HCT116 (cell line): ENCODE results near the gene AKAP14. TPM values are rescaled to one million over a fixed set of nuclear protein-coding genes. Genes with fewer than 3 reads are reported as not detected.
A peak's percentile ranks its signal among the peaks of the same experiment; 100 is the strongest.
"Not testable (repeated sequence)": the region's sequence is repeated elsewhere in the genome, so short reads cannot be mapped to it uniquely, and the experiment has no call there.

ENCODE experiments used
- ATAC-seq: fragments of 200-7000 bp; cut with Tn5 transposase; 2 replicates; pipeline ENCODE4 v1.9.1; 2020; ENCODE audit warnings: mild to moderate bottlenecking, moderate library complexity
- BruUV-seq: library from RNA; stranded (reverse); fragments of 400-500 nt; replicated peaks from 2 replicates; lab custom pipeline; 2021; lab: Mats Ljungman, UMichigan
- CTCF ChIA-PET: fragments of 300-600 bp; sonication (Branson Sonifier 250); formaldehyde crosslinking; loops from one replicate; lab custom pipeline; 2021; ENCODE audit warnings: antibody characterized with exemption; lab: Charles Lee
- POLR2A ChIA-PET: fragments of 300-600, 350-600 bp; sonication (Branson Sonifier 250); formaldehyde crosslinking; loops from one replicate; lab custom pipeline; 2021; ENCODE audit warnings: antibody characterized with exemption; lab: Charles Lee
- RAD21 ChIA-PET, 2 experiments: fragments of 300-600 bp; sonication (Branson Sonifier 250); formaldehyde crosslinking; loops; one replicate each; lab custom pipeline; 2023; ENCODE audit warnings: low total read pairs in 2 of 2; ENCODE audit not compliant: uncharacterized antibody in 2 of 2, unreplicated experiment in 2 of 2, low non-redundant PET in 1 of 2; lab: Charles Lee
- DNase-seq: peaks from one replicate; pipeline ENCODE4 v3.0.0-alpha.2; 2010; ENCODE audit warnings: low read depth, low spot score
- H2AFZ ChIP-seq: fragments of 200-600 bp; shearing (Covaris generic), sonication (generic); 2 replicates; pipeline ENCODE4 v1.6.1; 2017; ENCODE audit warnings: low read depth, mixed run types, mixed read lengths, antibody characterized with exemption, low read length; ENCODE audit not compliant: poor library complexity, severe bottlenecking
- H3K27ac ChIP-seq: 2 replicates; pipeline ENCODE4 v1.5.1; 2012; ENCODE audit warnings: low read depth, low read length
- H3K27me3 ChIP-seq: fragments of 200-600 bp; sonication (generic); 2 replicates; pipeline ENCODE4 v1.6.1; 2016; ENCODE audit warnings: mixed run types, low read length, mixed read lengths; ENCODE audit not compliant: insufficient read depth
- H3K36me3 ChIP-seq, 2 experiments: fragments of 200-500 bp in 1 of 2; fragments of 200-600 bp in 1 of 2; sonication (Bioruptor generic) in 1 of 2; sonication (generic) in 1 of 2; 2 replicates each; pipeline versions ENCODE4 v1.5.1 to v1.6.1; 2014 to 2016; ENCODE audit warnings: low read length in 2 of 2, inconsistent platforms in 1 of 2, mixed read lengths in 1 of 2, mixed run types in 1 of 2; ENCODE audit not compliant: insufficient read depth in 2 of 2, control insufficient read depth in 1 of 2
- H3K4me1 ChIP-seq, 2 experiments: fragments of 200-600 bp in 1 of 2; sonication (generic) in 1 of 2; 2 replicates each; pipeline versions ENCODE4 v1.5.1 to v1.6.1; 2012 to 2017; ENCODE audit warnings: low read length in 2 of 2, inconsistent platforms in 1 of 2, mild to moderate bottlenecking in 1 of 2, mixed read lengths in 1 of 2, mixed run types in 1 of 2, moderate library complexity in 1 of 2; ENCODE audit not compliant: insufficient read depth in 2 of 2, control insufficient read depth in 1 of 2
- H3K4me2 ChIP-seq: fragments of 200-600 bp; sonication (generic); 2 replicates; pipeline ENCODE4 v1.6.1; 2017; ENCODE audit warnings: mixed run types, low read length, mixed read lengths
- H3K4me3 ChIP-seq, 2 experiments: fragments of 200-600 bp in 1 of 2; sonication (generic) in 1 of 2; replicated peaks in 1 of 2; 2 replicates each; pipeline ENCODE4 v1.5.1; 2011 to 2016; ENCODE audit warnings: low read length in 2 of 2, control low read depth in 1 of 2, low read depth in 1 of 2, mild to moderate bottlenecking in 1 of 2, mixed read lengths in 1 of 2, mixed run types in 1 of 2
- H3K79me2 ChIP-seq: fragments of 200-600 bp; sonication (generic); 2 replicates; pipeline ENCODE4 v1.6.1; 2017; ENCODE audit warnings: mild to moderate bottlenecking, mixed run types, low read length, moderate library complexity, mixed read lengths; ENCODE audit not compliant: insufficient read depth
- H3K9ac ChIP-seq: fragments of 200-600 bp; sonication (generic); 2 replicates; pipeline ENCODE4 v1.6.1; 2016; ENCODE audit warnings: low read length, mixed read lengths
- H3K9me2 ChIP-seq: fragments of 200-600 bp; sonication (generic), shearing (Covaris generic); 2 replicates; pipeline ENCODE4 v1.6.1; 2017; ENCODE audit warnings: mixed run types, mild to moderate bottlenecking, moderate library complexity; ENCODE audit not compliant: insufficient read depth
- H3K9me3 ChIP-seq, 2 experiments: fragments of 200-500 bp in 1 of 2; fragments of 200-600 bp in 1 of 2; sonication (Bioruptor generic) in 1 of 2; sonication (generic) in 1 of 2; 2 replicates each; pipeline ENCODE4 v1.6.1; 2014 to 2017; ENCODE audit warnings: low read length in 2 of 2, mixed read lengths in 2 of 2, inconsistent platforms in 1 of 2, low read depth in 1 of 2, mild to moderate bottlenecking in 1 of 2, mixed run types in 1 of 2, moderate library complexity in 1 of 2; ENCODE audit not compliant: control insufficient read depth in 1 of 2, insufficient read depth in 1 of 2
- H4K20me1 ChIP-seq: fragments of 200-600 bp; sonication (generic), shearing (Covaris generic); 2 replicates; pipeline ENCODE4 v1.6.1; 2017; ENCODE audit warnings: mixed run types, mild to moderate bottlenecking, moderate library complexity; ENCODE audit not compliant: insufficient read depth
- CTCF ChIP-seq, 3 experiments: fragments of 200-600 bp in 1 of 3; sonication (generic) in 1 of 3; IDR thresholded peaks in 2 of 3; conservative IDR thresholded peaks in 1 of 3; 2 replicates each; pipeline ENCODE4 v1.5.1; 2012 to 2017; ENCODE audit warnings: low read depth in 2 of 3, low read length in 2 of 3, antibody characterized with exemption in 1 of 3, borderline replicate concordance in 1 of 3, control low read depth in 1 of 3, mild to moderate bottlenecking in 1 of 3, mixed read lengths in 1 of 3, mixed run types in 1 of 3, moderate library complexity in 1 of 3; ENCODE audit not compliant: insufficient read depth in 1 of 3
- POLR2A ChIP-seq: IDR thresholded peaks from 2 replicates; pipeline ENCODE4 v1.7.0; 2011; ENCODE audit warnings: borderline replicate concordance; ENCODE audit not compliant: insufficient read depth, insufficient read length; ENCODE audit errors: extremely low read depth
- RAD21 ChIP-seq: IDR thresholded peaks from 2 replicates; pipeline ENCODE4 v1.6.1; 2012; ENCODE audit warnings: low read depth, mild to moderate bottlenecking
- ZFX ChIP-seq: fragments of 450-650 bp; IDR thresholded peaks from 2 replicates; pipeline ENCODE4 v1.6.1; 2017
- intact Hi-C: fragments of 100-400 bp; cut with micrococcal nuclease; formaldehyde crosslinking; loops from 2 replicates; pipeline ENCODE4 v1.10.0; 2022
- total RNA-seq: library from RNA; stranded (reverse); gene quantifications from one replicate; pipeline ENCODE4 v1.2.1, GENCODE V29; 2021; ENCODE audit not compliant: unreplicated experiment

The AKAP14 gene
- total RNA-seq, 1 experiment from 2014 or later, result not detected

- peak; percentile 97 for ATAC-seq
- POLR2A ChIA-PET, result interaction anchor here (1.5 kb wide), 1 partner anchor 96 kb away, joined by 5 read pairs; the partner anchor contains the start of gene RPL39
- TF ChIP-seq RAD21, result peak; percentile 25; the same call in 1 of the 2 replicates
- TF ChIP-seq ZFX, result 0 out of 2 replicates have a peak, but pooled peaks have one; percentile 10
- TF ChIP-seq POLR2A, result no peak
- TF ChIP-seq CTCF (IDR thresholded peaks at IDR 0.05 in 2 of 3, conservative IDR thresholded peaks at IDR 0.05 in 1 of 3; ENCODE audit: borderline replicate concordance in 1 of 3, insufficient read depth in 1 of 3, low read depth in 2 of 3, low read length in 2 of 3), result peak; percentile 44 to 73 (median 62); a peak in 5 of 6 replicates
- TF ChIP-seq, all 23 proteins: peak for 3
- peak overlapping the region; percentile 40 to 60 for H3K4me3 ChIP-seq
- DNase-seq, result peak; percentile 44
- H4K20me1 ChIP-seq, result no peaks in the 10 kb centered on the region
- intact Hi-C loops, result no loop called here
- H3K27me3 ChIP-seq, result no peaks in the 10 kb centered on the region
- RAD21 ChIA-PET, result interaction anchor here in 1 of 2 experiments (1.2 kb wide), 1 partner anchor 130 kb away, joined by 4 read pairs; no protein-coding TSS in a partner anchor
- no peak overlapping the region for H2AFZ ChIP-seq
- peaks cover 2 to 6% of the 10 kb centered on the region in 2 experiments; a peak in 2 of 4 replicates for H3K4me1 ChIP-seq
- BruUV-seq, result no TSS peak
- peak overlapping the region; percentile 46 for H3K9ac ChIP-seq
- CTCF ChIA-PET, result interaction anchor here (0.6 to 2.1 kb wide), 10 partner anchors 8 to 394 kb away, joined by 3 to 11 read pairs (median 3); partner anchors contain the start of genes AKAP14 and UPF3B
- peak overlapping the region; percentile 86 for H3K4me2 ChIP-seq
- H3K79me2 ChIP-seq, result no peaks in the 10 kb centered on the region
- no peak overlapping the region for H3K27ac ChIP-seq
- no peaks in the 10 kb centered on the region for H3K9me3 ChIP-seq
- H3K9me2 ChIP-seq, result no peaks in the 10 kb centered on the region
- no peaks in the 10 kb centered on the region for H3K36me3 ChIP-seq
These were observed 7.8 kb upstream of the AKAP14 start for GRCh38 chrX:119887721-119888425.

DNA sequence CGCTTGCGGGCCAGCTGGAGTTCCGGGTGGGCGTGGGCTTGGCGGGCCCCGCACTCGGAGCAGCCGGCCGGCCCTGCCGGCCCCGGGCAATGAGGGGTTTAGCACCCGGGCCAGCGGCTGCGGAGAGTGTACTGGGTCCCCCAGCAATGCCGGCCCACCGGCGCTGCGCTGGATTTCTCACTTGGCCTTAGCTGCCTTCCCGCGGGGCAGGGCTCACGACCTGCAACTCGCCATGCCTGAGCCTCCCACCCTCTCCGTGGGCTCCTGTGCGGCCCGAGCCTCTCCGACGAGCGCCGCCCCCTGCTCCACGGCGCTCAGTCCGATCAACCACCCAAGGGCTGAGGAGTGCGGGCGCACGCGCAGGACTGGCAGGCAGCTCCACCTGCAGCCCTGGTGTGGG lies 5.1 kb upstream of the AKAP14 start:
- H3K9me2 ChIP-seq, H3K27ac ChIP-seq, H3K4me1 ChIP-seq, ATAC-seq, RAD21 ChIA-PET, H3K79me2 ChIP-seq, H4K20me1 ChIP-seq, H3K9me3 ChIP-seq, H3K4me3 ChIP-seq, H3K36me3 ChIP-seq, DNase-seq, CTCF ChIA-PET, H2AFZ ChIP-seq, H3K9ac ChIP-seq, H3K4me2 ChIP-seq, intact Hi-C loops, H3K27me3 ChIP-seq, BruUV-seq: not testable (repeated sequence)
- POLR2A ChIA-PET, result interaction anchor here (1.6 kb wide), 1 partner anchor 38 kb away, joined by 3 read pairs; the partner anchor contains the start of gene UPF3B

- H2AFZ ChIP-seq, H3K27ac ChIP-seq, ATAC-seq, H3K4me2 ChIP-seq, DNase-seq, H3K9ac ChIP-seq, H3K27me3 ChIP-seq, H3K9me3 ChIP-seq, H3K4me3 ChIP-seq, H4K20me1 ChIP-seq, intact Hi-C loops, H3K36me3 ChIP-seq, H3K4me1 ChIP-seq, BruUV-seq, CTCF ChIA-PET, RAD21 ChIA-PET, H3K9me2 ChIP-seq, H3K79me2 ChIP-seq: not testable (repeated sequence)
- POLR2A ChIA-PET, result interaction anchor here (0.8 to 1.6 kb wide), 2 partner anchors 39 to 123 kb away, joined by 3 read pairs; partner anchors contain the start of gene UPF3B
These were observed 3.6 kb upstream of the AKAP14 start for GRCh38 chrX:119891961-119892692.
